Articular chondrocyte of knee joint (primary cell): ENCODE results near the gene ERCC6L2. TPM values are rescaled to one million over a fixed set of nuclear protein-coding genes. Genes with fewer than 3 reads are reported as not detected.

Experiments used
- small RNA-seq: library from RNA; depleted of rRNA; stranded (forward); fragments of <200 nt; gene quantifications from one replicate; pipeline ENCODE3, GENCODE V24; 2012
- total RNA-seq: library from RNA; depleted of rRNA; stranded (reverse); fragments of >200 nt; gene quantifications from 2 replicates; pipeline ENCODE4 v1.2.3, GENCODE V29; 2012

The ERCC6L2 gene
- 87.0 and 87.8 TPM in 2 replicates for total RNA-seq

GRCh38 chr9:95875305-95876137 is at the start of gene ERCC6L2:
Gene ERCC6L2, plus strand, starts transcription at chr9:95875691. Its CDS starts 348 bp downstream, at chr9:95876039.

Small RNA genes lying within 50 kb of the gene (small RNA-seq; reads per million reads assigned to genes)
- gene RNA5SP289 (not detected), gene RNU2-46P (0.15 reads per million)
